ENCODE data around the gene GIMAP5.

DNA sequence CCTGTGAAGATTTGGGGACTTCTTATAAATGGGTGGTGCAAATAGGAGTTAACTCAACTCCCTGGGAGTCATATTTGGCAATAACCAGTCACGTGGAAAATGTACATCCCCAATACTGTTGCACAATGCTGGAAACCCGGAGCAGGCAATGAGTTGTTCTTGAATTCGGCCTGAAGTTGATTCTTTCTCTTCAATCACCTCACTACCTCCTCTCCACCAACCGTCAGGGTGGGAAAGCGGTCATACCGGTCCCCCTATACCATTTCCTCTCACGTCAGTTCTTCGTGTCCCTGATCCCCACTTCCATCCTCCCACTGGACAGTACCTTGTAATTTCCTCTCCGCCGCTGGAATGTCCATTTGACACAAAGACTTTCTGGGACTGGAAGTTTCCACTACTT is 2.8 kb downstream of the GIMAP5 start:
- TF ChIP-seq EZH2 (IDR thresholded peaks at IDR 0.05), result no peak
- TF ChIP-seq CTCF (IDR thresholded peaks at IDR 0.05), result no peak
- no peak for TF ChIP-seq EZH2phosphoT487 (IDR thresholded peaks at IDR 0.05)

Data from neural progenitor cell (in vitro differentiated cells).